DMS 273 (cell line): ENCODE data around the gene COX7A1.
A peak's percentile ranks its signal among the peaks of the same experiment; 100 is the strongest.

Source experiments
- DNase-seq: peaks from one replicate; lab custom pipeline; 2025; ENCODE audit not compliant: unreplicated experiment; lab: John Stamatoyannopoulos, UW

The COX7A1 gene

DNA sequence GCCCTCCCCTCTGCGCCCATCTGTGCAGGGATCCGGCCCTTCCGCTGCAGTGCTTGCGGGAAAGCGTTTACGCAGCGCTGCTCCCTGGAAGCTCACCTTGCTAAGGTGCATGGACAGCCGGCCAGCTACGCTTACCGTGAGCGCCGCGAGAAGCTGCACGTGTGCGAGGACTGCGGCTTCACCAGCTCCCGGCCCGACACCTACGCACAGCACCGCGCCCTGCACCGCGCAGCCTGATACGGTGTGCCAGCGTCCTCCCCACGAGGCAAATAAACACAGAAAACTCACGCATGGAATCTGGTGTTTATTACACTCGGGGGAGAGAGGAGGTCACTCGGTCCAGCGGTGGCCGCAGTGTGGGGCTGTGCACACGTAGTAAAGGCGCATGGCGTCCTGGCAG lies 38.8 kb downstream of the COX7A1 start:
- no peak for DNase-seq

DNA sequence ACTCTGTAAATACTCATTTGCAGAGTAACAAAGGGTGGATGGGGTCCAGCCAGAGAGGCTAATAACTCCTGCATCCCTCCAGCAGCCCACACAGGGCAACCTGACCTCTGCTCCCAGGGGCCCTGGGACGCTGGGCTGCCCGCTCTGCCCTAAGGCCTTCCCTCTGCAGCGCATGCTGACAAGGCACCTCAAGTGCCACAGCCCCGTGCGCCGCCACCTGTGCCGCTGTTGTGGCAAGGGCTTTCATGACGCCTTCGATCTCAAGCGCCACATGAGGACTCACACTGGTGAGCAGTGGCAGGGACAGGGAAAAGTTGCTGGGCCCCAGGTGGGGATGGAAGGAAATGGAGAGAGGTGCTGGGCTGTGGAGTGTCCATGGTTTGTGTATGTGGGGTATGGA lies 39.6 kb downstream of the COX7A1 start:
- DNase-seq: no peak

DNA sequence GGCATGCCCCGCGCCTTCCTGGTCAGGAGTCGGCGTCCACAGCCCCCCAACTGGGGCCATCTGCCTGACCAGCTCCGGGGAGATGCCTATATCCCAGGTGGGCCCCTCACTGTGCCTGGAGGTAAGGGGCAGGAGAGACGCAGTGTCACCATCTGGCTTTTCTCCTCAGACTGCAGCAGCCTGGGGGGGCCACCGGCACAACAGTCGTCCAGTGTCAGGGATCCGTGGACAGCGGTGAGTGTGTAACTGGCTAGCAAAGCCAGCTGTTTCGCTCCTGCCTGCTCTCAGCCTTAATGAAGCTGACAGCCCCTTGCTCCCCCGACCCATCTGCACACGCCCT lies 41.1 kb downstream of the COX7A1 start:
- DNase-seq: peak; percentile 41

DNA sequence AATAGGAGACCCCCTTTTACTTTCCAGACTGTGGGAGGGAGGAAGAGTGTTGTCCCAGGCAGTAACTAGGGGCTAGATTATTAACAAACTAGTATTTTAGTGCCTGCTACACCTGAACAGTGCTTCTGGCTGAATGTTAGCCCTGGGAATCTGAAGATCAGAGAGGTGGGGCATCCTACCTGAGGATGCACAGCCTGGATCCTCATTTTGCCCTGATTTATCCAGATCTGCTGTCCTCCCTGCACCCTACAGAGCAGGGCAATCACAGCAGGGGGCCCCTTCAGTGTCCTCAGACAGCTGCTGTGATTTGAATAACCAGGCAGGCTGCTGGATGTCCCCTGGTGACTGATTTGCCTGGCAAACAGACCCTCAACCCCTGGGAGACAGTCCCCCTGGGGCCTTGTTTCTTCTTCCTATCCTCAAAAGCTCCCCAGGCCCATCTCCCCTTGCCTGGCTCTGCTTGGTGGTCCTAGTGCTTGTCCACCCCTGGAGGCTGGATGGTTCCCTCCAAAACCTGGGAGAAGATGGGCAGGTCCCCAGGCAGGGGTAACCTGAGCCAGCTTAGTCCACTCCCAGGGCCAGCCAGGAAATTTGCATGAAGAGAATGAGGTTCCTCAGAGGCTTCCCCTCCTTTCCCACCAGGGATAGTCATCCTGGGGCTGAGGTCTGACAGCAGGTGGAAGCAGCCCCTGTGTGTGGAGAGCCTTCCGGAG lies 41.6 kb downstream of the COX7A1 start, which contains the start of gene OVOL3:
OVOL3 (plus strand) TSS at position 657 of the 713 bp plus-strand sequence. CDS start 60 bp downstream, outside the sequence.
- DNase-seq: peak; percentile 33

DNA sequence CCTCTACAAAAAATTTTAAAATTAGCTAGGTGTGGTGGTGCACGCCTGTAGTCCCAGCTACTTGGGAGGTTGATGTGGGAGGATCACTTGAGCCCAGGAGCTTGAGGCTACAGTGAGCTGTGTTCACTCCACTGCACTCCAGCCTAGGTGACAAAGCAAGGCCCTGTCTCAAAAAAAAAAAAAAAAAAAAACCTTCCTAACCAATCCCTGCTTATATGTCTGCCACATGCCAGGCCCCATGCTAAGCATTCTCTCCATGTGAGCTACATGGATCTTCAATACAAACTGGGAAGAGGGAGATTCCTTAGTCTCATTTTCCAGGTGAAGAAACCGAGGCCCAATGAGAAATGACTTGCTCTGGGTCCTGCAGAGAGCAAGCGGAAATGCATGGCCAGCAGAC lies 43.6 kb downstream of the COX7A1 start:
- DNase-seq: no peak

DNA sequence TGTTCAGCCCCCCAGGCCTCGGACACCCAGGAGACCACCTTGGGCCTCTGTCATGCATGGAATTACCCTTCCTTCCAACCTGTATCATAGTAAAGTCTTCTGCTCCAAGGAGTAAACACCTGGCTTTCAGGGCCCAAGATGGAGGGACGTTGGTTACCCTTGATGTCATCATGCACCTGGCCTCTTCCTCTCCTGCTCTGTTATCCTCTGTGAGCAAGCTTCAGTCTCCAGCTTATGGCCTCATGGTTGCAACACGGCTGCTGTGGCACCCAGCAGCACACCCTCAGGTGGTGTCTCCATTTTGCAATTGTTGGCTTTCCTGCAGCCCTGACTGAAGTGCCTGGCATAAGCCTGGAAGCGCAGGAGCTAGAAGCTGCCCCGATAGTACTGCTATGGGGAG lies 45.3 kb downstream of the COX7A1 start:
- no peak for DNase-seq

DNA sequence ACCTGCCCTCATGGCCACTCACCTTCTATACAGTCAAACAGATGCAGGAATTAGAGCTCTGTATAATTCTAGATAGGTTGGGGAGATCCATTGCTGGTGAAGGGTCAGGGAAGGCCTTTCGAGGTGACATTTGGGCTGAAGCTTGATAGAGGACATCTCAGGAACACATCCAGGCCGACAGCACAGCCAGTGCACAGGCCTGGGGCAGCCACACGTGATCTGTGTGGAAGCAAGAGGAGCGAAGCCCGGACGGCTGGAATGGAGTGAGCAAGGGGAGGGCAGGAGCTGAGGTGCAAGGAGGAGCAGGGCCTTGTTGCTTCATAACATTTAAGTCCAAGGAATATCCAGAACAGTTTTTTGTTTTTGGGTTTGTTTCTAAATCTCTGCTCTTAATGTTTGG lies 45.8 kb downstream of the COX7A1 start:
- DNase-seq: no peak

DNA sequence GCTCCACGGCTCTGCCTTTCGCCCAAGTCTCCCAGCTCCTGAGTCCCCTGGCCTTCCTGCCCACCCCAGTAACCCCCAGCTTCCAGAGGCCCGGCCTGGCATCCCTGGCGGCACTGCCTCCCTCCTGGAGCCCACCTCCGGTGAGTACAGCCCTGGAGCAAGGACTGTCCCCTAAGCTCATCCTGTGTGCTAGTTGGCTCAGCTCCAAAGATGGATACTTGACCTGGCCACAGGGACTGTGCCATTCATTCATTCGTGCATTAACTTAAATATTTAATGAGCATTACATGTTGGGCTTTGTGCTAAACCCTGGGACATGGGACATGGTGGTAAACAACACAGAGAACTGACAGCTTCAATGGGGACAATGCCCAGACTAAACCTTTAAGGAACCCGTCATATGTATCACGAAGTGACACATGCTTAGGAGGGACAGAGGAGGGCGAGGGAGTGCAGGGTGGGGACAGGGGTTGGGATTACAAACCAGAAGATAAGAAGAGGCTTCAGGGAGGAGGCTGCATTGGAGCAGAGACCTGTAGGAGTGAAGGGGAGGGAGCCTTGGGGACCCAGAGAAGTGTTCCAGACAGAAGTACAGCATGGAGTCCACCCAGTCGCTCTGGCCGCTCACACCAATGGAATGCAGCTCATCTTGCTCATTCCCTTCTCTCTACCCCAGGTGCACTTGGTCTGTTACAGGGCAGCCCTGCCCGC lies 48.2 kb downstream of the COX7A1 start:
- no peak for DNase-seq

DNA sequence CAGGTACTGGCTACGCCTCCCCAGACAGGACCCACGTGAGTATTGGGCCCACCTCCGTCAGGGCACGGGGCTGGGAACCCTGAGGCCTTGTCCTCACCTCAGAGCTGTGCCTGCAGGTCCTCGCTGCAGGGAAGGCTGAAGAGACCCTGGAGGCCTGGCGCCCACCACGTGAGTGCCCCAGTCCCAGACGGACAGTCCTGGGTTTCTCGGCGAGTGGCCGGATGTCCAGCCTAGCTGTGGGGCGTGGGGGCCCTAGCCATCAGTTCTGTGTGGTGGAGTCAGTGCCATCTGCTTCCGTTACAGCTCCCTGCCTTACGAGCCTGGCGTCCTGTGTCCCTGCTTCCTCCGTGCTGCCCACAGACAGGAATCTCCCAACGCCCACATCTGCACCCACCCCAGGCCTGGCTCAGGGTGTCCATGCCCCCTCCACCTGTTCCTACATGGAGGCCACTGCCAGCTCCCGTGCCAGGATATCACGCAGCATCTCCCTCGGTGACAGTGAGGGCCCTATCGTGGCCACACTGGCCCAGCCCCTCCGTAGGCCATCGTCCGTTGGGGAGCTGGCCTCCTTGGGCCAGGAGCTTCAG lies 49.1 kb downstream of the COX7A1 start:
- no peak for DNase-seq

DNA sequence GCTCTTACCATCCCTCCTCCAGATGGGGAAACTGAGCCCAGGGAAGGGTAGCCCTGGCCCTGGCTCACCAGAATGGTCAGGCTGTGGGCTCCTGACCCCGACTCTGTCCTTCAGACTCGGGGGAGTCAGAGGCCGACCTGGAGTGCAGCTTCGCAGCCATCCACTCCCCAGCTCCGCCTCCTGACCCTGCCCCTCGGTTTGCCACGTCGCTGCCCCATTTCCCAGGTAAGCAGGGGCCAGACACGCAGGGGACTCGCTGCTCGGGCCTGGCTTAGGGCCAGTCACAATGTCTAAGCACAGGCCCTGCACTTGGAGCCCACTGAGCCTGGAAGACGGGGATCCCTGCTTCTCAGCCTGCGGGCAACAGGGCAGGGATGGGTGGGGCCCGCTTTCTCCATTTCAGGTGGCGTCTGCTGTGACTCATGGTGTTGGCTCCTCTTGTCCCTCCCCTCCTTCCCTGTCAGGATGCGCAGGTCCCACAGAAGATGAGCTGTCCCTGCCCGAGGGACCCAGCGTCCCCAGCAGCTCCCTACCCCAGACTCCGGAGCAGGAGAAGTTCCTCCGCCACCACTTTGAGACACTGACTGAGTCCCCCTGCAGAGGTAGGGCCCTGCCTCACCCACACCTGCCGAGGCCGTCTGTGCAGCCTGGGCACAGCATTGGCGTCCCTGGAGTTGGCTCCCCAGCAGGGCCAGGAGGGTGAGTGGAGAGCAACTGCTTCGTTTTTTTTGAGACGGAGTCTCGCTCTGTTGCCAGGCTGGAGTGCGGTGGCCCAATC lies 50.5 kb downstream of the COX7A1 start:
- no peak for DNase-seq
